ENCODE data around the gene C16orf46. TPM values are rescaled to one million over a fixed set of nuclear protein-coding genes. Genes with fewer than 3 reads are reported as not detected.

C16orf46 gene
- total RNA-seq, 1 donor, result 2.2 TPM

DNA sequence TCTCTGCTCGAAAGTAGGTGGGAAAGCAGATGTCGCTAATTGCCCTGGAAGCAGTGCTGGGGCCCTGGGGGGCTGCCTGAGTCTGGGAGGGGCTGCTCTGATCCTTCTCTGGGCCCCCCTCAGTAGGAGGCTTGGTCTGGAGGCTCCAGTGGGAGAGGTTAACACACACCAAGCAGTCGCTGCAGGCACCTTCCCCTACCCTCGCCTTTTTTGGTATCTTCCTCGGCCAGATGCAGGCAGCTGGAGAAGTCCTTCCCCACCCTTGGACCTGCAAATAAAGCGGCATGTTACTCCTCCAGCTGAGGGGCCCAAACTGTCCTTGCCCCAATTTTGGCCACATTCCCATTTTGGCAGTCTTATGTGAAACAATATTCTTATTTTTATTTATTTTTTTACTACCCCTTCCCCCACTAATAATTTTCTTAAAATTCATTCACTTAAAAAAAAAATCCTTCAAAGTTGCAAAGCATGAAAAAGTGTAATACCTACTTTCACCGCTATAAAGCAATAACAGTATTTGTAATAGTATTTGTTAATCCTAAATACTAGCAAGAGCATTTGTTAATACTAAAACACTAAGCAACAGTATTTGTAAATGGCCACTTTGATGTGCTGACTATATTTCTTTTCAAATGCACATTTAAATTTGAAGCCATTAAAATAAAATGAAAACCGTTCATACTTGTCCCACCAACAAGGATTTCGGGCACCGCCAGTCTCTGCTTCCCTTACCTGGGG lies 15.0 kb downstream of the C16orf46 start:
- no peaks in the 10 kb centered on the region for H3K9me3 ChIP-seq (ENCODE audit: low read depth, low read length)
- H2AFZ ChIP-seq (ENCODE audit: low read length), result no peak overlapping the region
- H3K4me2 ChIP-seq (ENCODE audit: insufficient read depth, low read length), result no peak overlapping the region
- no peak overlapping the region for H3K4me3 ChIP-seq (ENCODE audit: insufficient read depth, low read length)
- no peak overlapping the region for H3K27ac ChIP-seq (ENCODE audit: low read depth, low read length)
- DNase-seq (ENCODE audit: insufficient read length, low spot score, missing footprints), result no peak
- H3K79me2 ChIP-seq (ENCODE audit: insufficient read depth, low read length), result no peaks in the 10 kb centered on the region
- no peaks in the 10 kb centered on the region for H4K20me1 ChIP-seq (ENCODE audit: insufficient read depth, low read length)
- H3K27me3 ChIP-seq (ENCODE audit: insufficient read depth, low read length), result no peaks in the 10 kb centered on the region
- no peaks in the 10 kb centered on the region for H3K4me1 ChIP-seq (ENCODE audit: insufficient read depth, low read length)
- TF ChIP-seq, protein P1, sequence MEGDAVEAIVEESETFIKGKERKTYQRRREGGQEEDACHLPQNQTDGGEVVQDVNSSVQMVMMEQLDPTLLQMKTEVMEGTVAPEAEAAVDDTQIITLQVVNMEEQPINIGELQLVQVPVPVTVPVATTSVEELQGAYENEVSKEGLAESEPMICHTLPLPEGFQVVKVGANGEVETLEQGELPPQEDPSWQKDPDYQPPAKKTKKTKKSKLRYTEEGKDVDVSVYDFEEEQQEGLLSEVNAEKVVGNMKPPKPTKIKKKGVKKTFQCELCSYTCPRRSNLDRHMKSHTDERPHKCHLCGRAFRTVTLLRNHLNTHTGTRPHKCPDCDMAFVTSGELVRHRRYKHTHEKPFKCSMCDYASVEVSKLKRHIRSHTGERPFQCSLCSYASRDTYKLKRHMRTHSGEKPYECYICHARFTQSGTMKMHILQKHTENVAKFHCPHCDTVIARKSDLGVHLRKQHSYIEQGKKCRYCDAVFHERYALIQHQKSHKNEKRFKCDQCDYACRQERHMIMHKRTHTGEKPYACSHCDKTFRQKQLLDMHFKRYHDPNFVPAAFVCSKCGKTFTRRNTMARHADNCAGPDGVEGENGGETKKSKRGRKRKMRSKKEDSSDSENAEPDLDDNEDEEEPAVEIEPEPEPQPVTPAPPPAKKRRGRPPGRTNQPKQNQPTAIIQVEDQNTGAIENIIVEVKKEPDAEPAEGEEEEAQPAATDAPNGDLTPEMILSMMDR (IDR thresholded peaks at IDR 0.05; ENCODE audit: extremely low read depth, low read depth, low read length), result no peak
- no peaks in the 10 kb centered on the region for H3K36me3 ChIP-seq (ENCODE audit: insufficient read depth, low read length)

DNA sequence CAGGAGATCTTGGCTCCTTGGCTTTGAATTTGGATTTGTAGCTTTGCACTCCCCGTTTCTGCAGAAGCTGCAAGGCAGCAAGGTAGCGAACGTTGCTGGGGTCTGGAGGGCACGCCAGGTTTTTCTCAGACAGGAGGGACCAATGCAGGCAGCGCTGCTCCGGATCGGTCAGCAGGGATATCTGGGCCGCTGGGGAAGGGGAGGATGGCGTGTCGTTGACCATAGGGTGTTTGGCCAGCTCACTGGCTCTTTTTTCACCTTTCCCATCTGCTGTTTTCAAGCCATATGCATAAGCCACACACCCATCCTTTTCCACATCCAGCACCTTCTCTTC lies 15.8 kb downstream of the C16orf46 start:
- Histone ChIP-seq H3K79me2 (ENCODE audit: insufficient read depth, low read length) (no peaks in the 10 kb centered on the region), H3K36me3 (ENCODE audit: insufficient read depth, low read length) (no peaks in the 10 kb centered on the region), H2AFZ (ENCODE audit: low read length) (no peak overlapping the region), H3K4me1 (ENCODE audit: insufficient read depth, low read length) (no peaks in the 10 kb centered on the region), H3K27me3 (ENCODE audit: insufficient read depth, low read length) (no peaks in the 10 kb centered on the region), H3K4me3 (ENCODE audit: insufficient read depth, low read length) (no peak overlapping the region), H3K27ac (ENCODE audit: low read depth, low read length) (no peak overlapping the region), H3K9me3 (ENCODE audit: low read depth, low read length) (no peaks in the 10 kb centered on the region), H4K20me1 (ENCODE audit: insufficient read depth, low read length) (no peaks in the 10 kb centered on the region), H3K4me2 (ENCODE audit: insufficient read depth, low read length) (no peak overlapping the region)
- TF ChIP-seq, protein P1 (IDR thresholded peaks at IDR 0.05; ENCODE audit: extremely low read depth, low read depth, low read length), result no peak
- DNase-seq (ENCODE audit: insufficient read length, low spot score, missing footprints), result no peak

DNA sequence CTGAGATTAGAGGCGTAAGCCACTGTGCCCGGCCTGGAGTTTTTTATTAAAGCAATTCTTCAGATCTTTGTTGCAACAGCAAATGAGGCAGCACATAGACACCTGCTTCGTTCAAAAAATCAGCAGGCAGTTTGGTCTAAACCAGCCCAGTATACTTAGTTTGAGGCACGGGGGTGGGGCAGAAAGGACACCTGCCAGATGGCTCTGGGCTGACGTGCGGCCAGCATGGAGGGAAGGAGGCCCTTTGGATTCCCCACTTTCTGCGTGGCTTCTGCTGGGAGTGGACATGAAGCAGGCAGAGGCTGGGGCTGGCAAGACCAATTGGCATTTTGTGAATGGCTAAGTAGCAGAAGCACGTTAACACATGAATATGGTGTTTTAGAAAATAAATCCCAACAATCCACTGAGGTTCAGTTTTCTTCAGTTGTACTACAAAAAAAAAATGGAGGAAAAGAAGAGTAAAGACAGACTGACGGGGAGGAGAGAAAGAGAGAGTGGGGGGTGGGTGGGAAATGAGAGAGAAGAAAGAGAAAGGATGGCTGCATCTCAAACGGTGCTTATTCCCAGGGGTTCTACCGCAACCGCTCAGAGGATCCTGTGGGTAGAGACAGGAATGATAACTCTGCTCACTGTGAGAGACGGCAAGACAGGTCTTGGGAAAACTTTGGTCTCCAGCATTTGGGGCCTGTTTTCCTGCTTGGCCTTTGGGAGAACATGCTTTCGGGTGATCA lies 16.3 kb downstream of the C16orf46 start:
- Histone ChIP-seq H3K4me3 (ENCODE audit: insufficient read depth, low read length) (no peak overlapping the region), H3K36me3 (ENCODE audit: insufficient read depth, low read length) (no peaks in the 10 kb centered on the region), H3K27ac (ENCODE audit: low read depth, low read length) (no peak overlapping the region), H3K27me3 (ENCODE audit: insufficient read depth, low read length) (no peaks in the 10 kb centered on the region), H3K9me3 (ENCODE audit: low read depth, low read length) (no peaks in the 10 kb centered on the region), H3K4me2 (ENCODE audit: insufficient read depth, low read length) (no peak overlapping the region), H3K79me2 (ENCODE audit: insufficient read depth, low read length) (no peaks in the 10 kb centered on the region), H2AFZ (ENCODE audit: low read length) (no peak overlapping the region), H3K4me1 (ENCODE audit: insufficient read depth, low read length) (no peaks in the 10 kb centered on the region), H4K20me1 (ENCODE audit: insufficient read depth, low read length) (no peaks in the 10 kb centered on the region)
- no peak for DNase-seq (ENCODE audit: insufficient read length, low spot score, missing footprints)
- TF ChIP-seq, protein P1 (IDR thresholded peaks at IDR 0.05; ENCODE audit: extremely low read depth, low read depth, low read length), result no peak

DNA sequence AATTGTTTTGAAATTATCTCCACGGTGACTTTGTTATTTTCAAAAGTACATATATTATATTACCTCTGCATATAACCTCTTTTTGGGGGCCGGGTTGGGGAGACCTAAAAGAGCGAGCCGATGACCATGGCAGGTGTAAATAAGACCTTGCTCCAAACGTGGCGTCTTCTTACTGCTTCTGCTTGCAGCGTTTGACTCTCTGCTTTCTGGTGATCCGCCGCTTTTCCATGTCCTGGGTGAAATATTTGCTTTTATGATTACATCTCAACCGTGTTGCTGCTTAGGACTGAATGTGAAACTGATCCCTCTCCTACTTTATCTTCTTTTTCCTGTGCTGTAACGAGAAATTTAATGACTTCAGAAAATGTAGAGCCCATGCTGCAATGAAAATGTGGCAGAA lies 23.3 kb downstream of the C16orf46 start:
- peaks cover 3% of the 10 kb centered on the region for H3K9me3 ChIP-seq (ENCODE audit: low read depth, low read length)
- no peaks in the 10 kb centered on the region for H3K36me3 ChIP-seq (ENCODE audit: insufficient read depth, low read length)
- H3K4me3 ChIP-seq (ENCODE audit: insufficient read depth, low read length), result no peak overlapping the region
- H3K27me3 ChIP-seq (ENCODE audit: insufficient read depth, low read length), result no peaks in the 10 kb centered on the region
- H3K27ac ChIP-seq (ENCODE audit: low read depth, low read length), result no peak overlapping the region
- no peaks in the 10 kb centered on the region for H4K20me1 ChIP-seq (ENCODE audit: insufficient read depth, low read length)
- H3K4me2 ChIP-seq (ENCODE audit: insufficient read depth, low read length), result no peak overlapping the region
- no peaks in the 10 kb centered on the region for H3K4me1 ChIP-seq (ENCODE audit: insufficient read depth, low read length)
- H2AFZ ChIP-seq (ENCODE audit: low read length), result no peak overlapping the region
- no peak for DNase-seq (ENCODE audit: insufficient read length, low spot score, missing footprints)
- H3K79me2 ChIP-seq (ENCODE audit: insufficient read depth, low read length), result no peaks in the 10 kb centered on the region
- TF ChIP-seq, protein P1 (IDR thresholded peaks at IDR 0.05; ENCODE audit: extremely low read depth, low read depth, low read length), result no peak

Measured in osteoblast (primary cell).